Measurements from ENCODE around the gene SVOPL.

Gene SVOPL

DNA sequence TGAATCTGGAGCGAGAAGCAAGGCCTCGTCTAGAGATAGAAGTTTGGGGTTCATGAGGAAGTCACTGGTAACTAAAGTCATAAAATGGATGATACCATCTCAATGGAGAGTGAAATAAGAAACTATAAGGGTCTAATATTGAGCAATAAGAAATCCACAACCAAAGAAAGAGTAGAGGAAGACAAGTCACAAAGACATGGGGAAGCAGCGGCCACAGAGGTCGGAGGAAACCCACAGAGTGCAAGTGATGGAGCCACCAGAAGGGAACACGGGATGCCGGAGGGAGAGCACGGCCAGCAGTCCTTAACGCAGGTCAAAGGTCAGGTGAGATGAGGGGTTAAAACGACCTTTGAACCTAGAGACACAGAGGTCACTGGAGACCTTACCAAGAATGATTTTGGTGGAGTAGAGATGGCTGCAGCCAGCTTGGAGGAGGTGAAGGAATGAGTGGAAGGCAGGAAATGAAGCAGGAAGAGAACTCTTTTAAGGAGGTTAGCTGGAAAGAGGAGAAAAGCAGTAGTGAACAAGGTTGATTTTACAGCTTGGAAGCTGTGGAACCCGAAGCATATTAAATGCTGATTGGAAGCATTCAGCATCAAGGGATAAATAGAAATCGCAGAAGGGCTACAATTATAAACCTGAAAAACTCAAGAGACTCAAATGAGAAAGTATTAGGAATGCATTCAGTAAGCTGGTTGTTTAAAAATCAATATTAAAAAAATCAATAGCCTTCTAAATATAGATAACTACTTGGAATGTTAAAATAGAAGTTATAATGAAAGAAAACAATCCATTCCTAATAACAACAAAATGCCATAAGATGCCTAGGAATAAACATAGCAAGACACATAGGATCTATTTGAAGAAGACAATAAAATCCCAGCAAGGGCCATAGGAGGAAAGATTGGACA lies 93.7 kb downstream of the SVOPL start:
- Histone ChIP-seq H3K4me3 (ENCODE audit: low read depth, low read length) (no peak overlapping the region), H3K27ac (no peak overlapping the region), H3K9me3 (ENCODE audit: severe bottlenecking) (no peaks in the 10 kb centered on the region), H3K36me3 (no peaks in the 10 kb centered on the region), H3K27me3 (ENCODE audit: insufficient read depth, low read depth, severe bottlenecking) (no peaks in the 10 kb centered on the region)
- TF ChIP-seq, protein P1, sequence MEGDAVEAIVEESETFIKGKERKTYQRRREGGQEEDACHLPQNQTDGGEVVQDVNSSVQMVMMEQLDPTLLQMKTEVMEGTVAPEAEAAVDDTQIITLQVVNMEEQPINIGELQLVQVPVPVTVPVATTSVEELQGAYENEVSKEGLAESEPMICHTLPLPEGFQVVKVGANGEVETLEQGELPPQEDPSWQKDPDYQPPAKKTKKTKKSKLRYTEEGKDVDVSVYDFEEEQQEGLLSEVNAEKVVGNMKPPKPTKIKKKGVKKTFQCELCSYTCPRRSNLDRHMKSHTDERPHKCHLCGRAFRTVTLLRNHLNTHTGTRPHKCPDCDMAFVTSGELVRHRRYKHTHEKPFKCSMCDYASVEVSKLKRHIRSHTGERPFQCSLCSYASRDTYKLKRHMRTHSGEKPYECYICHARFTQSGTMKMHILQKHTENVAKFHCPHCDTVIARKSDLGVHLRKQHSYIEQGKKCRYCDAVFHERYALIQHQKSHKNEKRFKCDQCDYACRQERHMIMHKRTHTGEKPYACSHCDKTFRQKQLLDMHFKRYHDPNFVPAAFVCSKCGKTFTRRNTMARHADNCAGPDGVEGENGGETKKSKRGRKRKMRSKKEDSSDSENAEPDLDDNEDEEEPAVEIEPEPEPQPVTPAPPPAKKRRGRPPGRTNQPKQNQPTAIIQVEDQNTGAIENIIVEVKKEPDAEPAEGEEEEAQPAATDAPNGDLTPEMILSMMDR (IDR thresholded peaks at IDR 0.05; ENCODE audit: low read depth, low read length) = no peak
- no peak for DNase-seq

DNA sequence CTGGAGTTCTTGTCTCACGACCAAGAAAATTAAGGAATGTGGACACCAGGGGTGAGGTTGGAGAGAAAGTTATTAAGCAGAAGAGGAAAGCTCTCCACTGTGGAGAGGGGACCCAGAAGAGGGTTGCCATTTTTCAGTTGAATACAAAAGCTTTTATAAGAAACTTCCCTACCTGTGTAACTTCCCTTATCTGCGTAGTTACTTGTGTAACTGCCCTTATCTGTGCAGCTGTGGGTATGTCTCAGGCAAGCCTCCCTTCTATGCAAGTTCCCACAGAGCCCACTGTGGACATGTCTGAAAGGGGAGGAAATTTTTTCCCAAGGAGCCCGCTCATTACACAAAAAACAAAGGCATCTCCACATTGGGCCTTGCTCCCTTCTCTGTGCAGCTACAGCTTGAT lies 94.9 kb downstream of the SVOPL start:
- H3K9me3 ChIP-seq (ENCODE audit: severe bottlenecking) = no peaks in the 10 kb centered on the region
- no peak overlapping the region for H3K4me3 ChIP-seq (ENCODE audit: low read depth, low read length)
- H3K36me3 ChIP-seq = no peaks in the 10 kb centered on the region
- DNase-seq = no peak
- TF ChIP-seq, protein P1 (IDR thresholded peaks at IDR 0.05; ENCODE audit: low read depth, low read length) = no peak
- no peak overlapping the region for H3K27ac ChIP-seq
- H3K27me3 ChIP-seq (ENCODE audit: insufficient read depth, low read depth, severe bottlenecking) = no peaks in the 10 kb centered on the region

DNA sequence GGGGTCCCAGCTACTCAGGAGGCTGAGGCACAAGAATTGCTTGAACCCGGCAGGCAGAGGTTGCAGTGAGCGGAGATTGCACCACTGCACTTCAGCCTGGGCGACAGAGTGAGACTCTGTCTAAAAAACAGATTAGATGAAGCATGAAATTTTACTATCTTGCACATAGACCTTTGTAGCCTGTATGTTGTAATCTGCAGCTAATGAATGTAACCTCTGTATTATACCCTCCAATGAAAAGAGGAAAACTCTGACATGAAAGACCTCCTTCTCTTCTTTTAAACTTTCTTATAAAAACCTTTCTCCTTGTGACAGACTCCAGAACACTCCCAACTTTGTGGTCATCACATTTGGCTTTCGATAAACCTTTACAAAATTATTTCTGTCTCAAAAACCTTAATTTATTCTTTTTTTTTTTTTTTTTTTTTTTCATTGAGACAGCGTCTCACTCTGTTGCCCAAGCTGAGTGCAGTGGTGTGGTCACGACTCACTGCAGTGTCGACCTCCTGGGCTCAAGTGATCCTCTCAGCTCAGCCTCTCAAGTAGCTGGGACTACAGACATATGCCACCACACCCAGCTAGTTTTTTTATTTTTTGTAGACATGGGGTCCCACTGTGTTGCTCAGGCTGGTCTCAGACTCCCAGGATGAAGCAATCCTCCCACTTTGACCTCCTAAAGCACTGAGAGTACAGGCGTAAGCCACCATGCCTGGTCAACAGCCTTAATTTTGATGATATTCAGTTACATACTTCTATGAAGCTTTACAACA lies 97.4 kb downstream of the SVOPL start:
- H3K27me3 ChIP-seq (ENCODE audit: insufficient read depth, low read depth, severe bottlenecking) = no peaks in the 10 kb centered on the region
- no peaks in the 10 kb centered on the region for H3K36me3 ChIP-seq
- TF ChIP-seq, protein P1 (IDR thresholded peaks at IDR 0.05; ENCODE audit: low read depth, low read length) = no peak
- DNase-seq = no peak
- no peak overlapping the region for H3K27ac ChIP-seq
- H3K4me3 ChIP-seq (ENCODE audit: low read depth, low read length) = no peak overlapping the region
- no peaks in the 10 kb centered on the region for H3K9me3 ChIP-seq (ENCODE audit: severe bottlenecking)

DNA sequence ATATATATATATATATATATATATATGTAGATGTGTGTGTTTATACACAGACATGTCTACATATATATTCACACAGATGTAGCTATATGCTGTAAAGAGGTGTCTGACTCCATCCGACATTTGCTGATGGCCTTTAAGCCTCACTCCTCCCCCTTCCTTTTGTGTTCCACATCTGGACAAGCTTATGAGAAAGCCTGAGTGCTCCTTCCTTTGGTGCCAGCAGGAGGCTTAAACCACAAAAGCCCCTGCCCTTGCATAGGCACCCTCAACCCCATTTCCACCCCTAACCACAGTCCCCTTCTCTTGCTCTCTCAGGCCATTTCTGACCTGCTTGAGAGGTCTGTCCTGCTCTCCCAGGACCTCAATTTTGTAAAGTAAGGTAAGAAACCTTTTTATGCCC lies 98.7 kb downstream of the SVOPL start:
- TF ChIP-seq, protein P1 (IDR thresholded peaks at IDR 0.05; ENCODE audit: low read depth, low read length) = no peak
- Histone ChIP-seq H3K36me3 (no peaks in the 10 kb centered on the region), H3K27me3 (ENCODE audit: insufficient read depth, low read depth, severe bottlenecking) (no peaks in the 10 kb centered on the region), H3K4me3 (ENCODE audit: low read depth, low read length) (no peak overlapping the region), H3K27ac (no peak overlapping the region), H3K9me3 (ENCODE audit: severe bottlenecking) (no peaks in the 10 kb centered on the region)
- DNase-seq = no peak

DNA sequence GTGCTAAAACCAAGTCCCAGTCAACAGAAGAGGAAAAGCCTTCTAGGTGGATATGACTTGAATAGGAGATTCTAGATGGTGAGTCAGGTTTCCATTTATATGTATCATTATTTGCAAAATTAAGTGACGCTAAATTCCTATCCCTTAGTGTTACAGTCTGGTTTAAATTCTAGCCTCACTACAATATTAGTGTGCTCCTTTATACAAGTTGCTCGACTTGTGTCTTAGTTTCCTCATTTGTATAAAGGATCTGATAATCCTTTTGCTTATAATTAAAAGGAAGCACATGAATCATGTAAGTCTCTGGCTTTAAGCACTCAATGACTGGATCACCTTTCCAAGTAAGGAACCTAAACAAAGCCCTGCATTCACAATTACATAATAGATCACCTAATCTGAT lies 105.7 kb downstream of the SVOPL start:
- no peaks in the 10 kb centered on the region for H3K27me3 ChIP-seq (ENCODE audit: insufficient read depth, low read depth, severe bottlenecking)
- no peak for DNase-seq
- TF ChIP-seq, protein P1 (IDR thresholded peaks at IDR 0.05; ENCODE audit: low read depth, low read length) = no peak
- no peak overlapping the region for H3K4me3 ChIP-seq (ENCODE audit: low read depth, low read length)
- no peaks in the 10 kb centered on the region for H3K9me3 ChIP-seq (ENCODE audit: severe bottlenecking)
- no peak overlapping the region for H3K27ac ChIP-seq
- H3K36me3 ChIP-seq = no peaks in the 10 kb centered on the region
